HG02852 (cell line): ENCODE measurements around the gene FADD.

Experiments
- ATAC-seq: cut with Tn5 transposase; IDR thresholded peaks from one replicate; pipeline ENCODE4 v1.9.1; 2021; ENCODE audit warnings: mild to moderate bottlenecking, moderate library complexity; ENCODE audit not compliant: unreplicated experiment

FADD gene, protein sequence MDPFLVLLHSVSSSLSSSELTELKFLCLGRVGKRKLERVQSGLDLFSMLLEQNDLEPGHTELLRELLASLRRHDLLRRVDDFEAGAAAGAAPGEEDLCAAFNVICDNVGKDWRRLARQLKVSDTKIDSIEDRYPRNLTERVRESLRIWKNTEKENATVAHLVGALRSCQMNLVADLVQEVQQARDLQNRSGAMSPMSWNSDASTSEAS

GRCh38 chr11:70202920-70203750, at the start of gene FADD:
TSS of gene FADD (plus strand) at chr11:70203296. CDS start at chr11:70203460, 164 bp downstream.
- peak; percentile 79 for ATAC-seq

- no peak for ATAC-seq
Observed at GRCh38 chr11:70155386-70155785, 47.7 kb upstream of the FADD start.

GRCh38 chr11:70156291-70157037, 46.6 kb upstream of the FADD start:
- no peak for ATAC-seq

DNA sequence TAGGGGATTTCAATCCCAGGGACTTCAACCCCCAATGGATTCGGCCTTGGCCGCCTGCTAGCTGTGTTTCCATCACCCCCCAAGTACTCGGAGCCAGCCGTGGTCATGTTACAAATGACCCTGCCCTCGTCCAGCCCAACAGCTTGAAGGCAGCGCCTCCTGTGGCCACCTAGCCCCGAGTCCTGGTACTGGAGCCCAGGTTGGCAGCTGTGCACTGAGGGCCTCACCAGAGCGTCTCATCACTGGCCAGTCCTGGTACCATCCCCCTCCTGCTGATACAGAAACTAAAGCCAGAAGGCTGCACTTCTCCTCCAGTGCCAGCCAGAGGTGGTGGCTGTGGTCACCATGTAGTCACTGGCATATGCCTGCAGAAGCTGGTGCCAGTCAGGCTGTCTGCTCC, 44.9 kb upstream of the FADD start:
- ATAC-seq, result no peak

GRCh38 chr11:70158757-70159389, 44.2 kb upstream of the FADD start:
- ATAC-seq, result no peak

- no peak for ATAC-seq
Observed at GRCh38 chr11:70159627-70160570, 43.2 kb upstream of the FADD start.

DNA sequence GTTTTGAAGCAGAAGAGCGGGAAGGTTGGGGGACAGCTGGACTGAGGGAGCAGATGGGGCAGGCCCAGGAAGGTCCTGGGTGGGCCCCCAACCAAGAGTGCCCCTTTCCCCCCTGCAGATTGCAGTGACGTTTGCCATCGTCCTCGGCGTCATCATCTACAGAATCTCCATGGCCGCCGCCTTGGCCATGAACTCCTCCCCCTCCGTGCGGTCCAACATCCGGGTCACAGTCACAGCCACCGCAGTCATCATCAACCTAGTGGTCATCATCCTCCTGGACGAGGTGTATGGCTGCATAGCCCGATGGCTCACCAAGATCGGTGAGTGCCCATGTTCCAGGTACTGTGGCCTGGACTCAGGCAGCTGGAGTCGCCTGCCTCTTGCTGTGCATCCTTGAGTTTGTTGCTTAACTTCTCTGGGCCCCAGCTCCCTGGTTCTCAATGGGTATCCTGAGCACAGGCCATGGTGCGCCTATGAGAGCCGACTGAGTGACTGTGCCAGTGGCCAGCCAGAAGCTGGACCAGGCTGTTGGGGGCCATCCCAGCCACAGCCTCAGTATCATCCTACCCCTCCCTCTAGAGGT, 42.0 kb upstream of the FADD start:
- ATAC-seq, result no peak

DNA sequence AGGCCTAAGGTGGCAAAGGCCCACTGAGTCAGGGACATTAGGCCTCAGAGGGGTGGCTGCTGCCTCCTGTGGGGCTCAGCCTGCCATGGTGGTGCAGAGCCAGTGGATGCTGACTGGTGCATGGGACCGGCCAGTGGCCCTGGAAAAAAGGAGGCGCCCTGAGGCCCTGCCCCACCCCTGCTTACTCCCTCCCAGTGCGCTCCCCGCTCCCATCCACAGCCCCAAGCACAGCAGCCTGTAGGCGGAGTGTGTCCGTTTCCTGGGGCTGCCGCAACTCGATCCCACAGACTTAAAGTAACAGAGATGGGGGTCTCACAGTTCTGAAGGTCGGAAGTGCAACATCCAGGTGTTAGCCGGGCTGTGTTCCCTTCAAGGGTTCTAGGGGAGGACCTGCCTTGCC, 38.4 kb upstream of the FADD start:
- no peak for ATAC-seq

DNA sequence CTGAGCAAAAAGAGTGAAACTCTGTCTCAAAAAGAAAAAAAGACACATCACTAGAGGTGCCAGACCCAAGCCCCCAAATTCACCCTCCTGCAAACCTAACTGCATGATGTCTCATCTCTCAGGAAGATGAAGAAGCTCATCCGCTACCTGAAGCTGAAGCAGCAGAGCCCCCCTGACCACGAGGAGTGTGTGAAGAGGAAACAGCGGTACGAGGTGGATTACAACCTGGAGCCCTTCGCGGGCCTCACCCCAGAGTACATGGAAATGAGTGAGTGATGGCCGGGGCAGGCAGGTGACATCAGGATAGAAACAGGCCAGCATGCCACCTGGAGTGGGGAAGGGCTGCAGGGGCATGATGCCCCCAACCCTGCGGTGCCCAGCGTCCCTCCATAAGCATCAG, 36.0 kb upstream of the FADD start:
- no peak for ATAC-seq

DNA sequence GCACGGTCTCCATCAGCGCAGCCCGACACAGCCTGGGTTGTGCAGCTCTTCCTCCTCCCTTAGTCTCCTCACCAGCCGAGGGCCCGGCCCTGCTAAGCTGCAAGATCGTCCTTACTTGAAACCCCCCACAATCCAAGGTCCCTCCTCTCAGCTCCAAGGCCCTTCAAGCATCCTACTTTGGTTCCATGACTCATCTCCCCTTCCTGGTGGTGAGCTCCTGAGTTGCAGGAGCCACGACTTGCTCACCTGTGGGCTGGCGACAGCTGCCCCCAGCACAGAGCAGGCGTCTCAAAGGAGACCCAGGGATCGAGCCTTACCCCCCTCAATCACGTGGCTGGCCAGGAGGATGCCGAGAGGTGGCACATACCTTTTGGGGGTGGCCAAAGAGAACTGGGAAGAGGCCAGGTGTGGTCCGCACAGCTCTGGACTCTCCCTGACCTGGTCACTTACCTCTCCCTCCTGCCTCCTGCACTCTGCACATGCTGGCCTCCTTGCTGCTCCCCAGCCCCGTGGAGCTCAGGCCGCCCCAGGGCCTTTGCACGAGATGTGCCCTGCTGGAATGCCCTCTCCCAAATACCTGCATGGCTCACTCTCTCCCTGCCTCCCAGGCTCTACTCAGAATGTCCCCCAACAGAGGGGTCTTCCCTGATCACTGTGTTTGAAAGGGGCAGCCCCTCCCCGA, 35.2 kb upstream of the FADD start:
- no peak for ATAC-seq

DNA sequence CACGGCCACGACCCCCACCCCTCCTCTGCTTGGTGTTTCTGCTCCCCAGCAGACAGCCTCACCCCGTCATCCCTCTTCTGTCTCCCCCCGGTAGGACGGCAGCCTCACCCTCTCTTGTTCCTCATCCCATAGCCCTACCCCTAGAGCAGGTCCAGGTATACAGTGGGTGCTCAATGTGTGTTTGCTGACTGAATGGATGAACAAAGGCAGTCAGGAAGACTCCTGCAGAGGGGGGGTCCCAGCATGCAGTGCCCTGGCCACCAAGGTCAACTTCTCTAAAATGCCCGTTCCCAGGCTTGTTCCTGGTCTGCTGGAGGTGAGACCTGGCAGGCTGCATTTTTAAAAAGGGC, 34.7 kb upstream of the FADD start:
- no peak for ATAC-seq

GRCh38 chr11:70169127-70169526, 34.0 kb upstream of the FADD start:
- ATAC-seq, result no peak

DNA sequence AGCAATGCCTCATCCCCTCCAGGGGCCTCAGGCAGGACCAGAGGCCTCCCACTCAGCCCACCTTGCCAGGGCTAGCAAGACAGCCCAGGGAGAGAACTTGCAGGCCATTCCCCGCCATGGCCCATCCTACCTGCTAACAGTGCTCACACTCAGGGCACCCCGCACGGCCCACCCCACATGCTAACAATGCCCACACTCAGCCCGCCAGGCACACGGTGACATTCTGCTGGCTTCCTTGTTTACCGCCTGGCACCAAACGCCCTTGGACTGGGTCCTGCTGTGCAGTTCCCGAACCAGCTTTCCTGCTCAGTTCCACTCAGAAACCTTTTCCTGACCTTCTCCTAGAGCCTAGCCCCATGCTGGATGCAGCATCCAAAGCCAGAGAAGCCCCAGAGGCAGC, 33.5 kb upstream of the FADD start:
- ATAC-seq, result no peak

DNA sequence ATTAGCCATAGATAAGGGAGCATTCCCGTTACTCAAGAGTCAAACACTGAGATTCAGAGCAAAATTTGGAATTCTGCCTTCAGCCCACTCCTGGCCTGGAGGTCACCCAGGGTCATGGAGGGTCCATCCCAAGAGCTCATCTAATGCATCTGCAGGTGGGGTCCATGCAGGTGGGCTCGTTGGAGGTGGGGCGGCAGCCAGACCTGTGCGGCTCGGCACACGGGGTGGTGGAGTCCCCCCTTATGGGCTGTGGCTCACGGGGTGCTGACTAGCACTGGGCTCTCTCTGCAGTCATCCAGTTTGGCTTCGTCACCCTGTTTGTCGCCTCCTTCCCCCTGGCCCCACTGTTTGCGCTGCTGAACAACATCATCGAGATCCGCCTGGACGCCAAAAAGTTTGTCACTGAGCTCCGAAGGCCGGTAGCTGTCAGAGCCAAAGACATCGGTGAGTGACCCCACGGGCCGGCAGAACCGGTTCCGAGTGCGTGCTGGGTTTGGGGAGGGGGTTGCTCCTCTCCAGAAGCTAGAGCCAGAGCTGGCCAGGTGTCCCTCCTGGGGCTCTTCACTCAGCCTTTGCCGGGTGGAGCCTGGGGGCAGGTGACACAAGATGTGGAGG, 32.4 kb upstream of the FADD start:
- no peak for ATAC-seq

- ATAC-seq, result no peak
Observed at GRCh38 chr11:70173018-70173417, 30.1 kb upstream of the FADD start.

DNA sequence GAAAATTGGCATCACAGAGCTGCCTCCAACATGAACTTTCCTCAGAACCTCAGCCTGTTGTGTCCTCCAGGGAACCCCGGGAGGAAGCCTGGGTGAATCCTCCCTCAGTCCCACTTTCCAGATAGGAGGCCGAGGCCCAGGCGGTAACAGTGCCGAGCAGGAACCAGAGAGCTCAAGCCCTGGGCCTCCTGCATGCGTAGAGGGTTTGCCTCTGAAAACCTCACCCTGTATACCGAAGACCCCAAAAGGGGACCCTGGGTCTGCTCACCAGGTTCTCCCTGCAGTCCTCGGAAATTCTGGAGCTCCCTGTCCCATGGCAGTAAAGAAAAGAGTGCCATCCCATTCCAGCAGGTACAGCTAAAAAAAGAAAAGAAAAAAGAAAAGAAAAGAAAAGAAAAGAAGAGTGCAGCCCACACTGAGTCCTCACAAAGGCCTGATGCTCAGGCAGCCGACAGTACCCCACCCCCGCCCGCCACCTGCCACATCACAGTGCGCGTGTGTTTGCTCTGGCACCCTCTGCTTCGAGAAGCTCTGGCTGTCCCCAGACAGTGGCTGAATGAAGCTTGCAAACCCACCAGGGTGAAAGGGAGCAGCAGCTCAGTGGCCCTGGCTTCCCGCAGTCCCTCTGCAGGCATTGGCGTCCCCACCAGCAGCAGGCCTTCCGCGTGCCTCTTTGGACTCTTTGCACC, 28.4 kb upstream of the FADD start:
- ATAC-seq, result no peak

DNA sequence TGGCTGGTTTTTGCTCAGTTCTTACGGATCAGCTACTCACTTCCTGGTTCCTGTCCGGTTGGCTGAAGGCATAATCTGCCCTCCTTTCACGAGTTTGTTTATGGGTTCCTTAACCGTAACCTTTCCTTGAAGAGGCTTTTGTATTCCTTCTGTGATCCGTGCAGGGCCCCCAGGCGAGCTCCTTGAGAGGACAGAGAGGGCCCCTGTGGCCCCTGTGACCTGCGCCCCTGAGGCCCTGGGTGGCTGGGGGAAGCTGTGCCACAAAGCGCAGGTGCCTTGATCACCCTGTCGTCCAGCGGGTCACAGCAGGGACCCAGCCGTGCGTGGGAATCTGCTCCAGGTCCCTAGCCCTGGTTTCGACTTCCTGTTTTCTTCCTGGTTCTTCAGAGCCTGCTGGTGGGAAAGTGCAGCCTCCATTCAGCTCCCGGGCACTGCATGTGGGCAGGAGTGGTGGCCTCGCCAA, 27.8 kb upstream of the FADD start:
- ATAC-seq, result no peak

DNA sequence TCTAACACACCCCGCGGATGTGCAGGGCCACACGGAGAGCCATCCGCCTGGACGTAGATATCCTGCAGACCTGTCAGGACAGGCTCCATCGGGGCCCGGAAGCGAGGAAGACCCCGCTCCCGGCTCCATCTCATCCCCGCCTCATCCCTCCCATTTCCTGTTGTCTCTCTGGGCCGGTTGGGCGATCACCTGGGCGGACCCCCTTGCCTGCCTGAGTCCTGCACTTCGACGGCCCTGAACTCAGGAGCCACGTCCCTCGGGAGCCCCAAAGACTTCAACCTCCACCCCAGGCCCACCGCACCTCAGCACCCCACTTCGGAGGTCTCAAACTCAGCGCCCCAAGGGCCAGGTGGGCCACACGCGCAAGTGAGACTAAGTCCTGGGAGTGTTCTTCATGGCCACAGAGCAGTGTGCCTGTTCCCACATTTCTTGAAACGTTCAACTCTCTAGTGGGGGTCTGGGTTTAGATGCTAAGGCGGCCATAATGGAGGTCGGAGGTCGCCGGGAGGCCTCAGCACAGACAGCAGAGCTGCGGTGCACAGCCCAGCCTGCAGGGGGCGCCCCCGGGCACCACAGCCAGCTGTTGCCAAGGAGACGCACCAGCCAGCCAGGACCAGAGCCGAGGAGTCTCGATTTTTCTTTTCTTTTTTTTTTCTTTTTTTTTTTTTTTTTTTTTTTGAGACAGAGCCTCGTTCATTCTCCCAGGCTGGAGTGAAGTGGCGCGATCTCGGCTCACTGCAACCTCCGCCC, 26.0 kb upstream of the FADD start:
- ATAC-seq, result no peak
